Endothelial cell of umbilical vein (primary cell): ENCODE data around the gene SPEM1. TPM values are rescaled to one million over a fixed set of nuclear protein-coding genes. Genes with fewer than 3 reads are reported as not detected.

ENCODE experiments used
- BruUV-seq: library from RNA; stranded (reverse); fragments of 400-500 nt; replicated peaks from 2 replicates; lab custom pipeline; 2021; lab: Mats Ljungman, UMichigan
- CTCF ChIA-PET: fragments of 300-600, 350-600 bp; sonication (Branson Sonifier 250); formaldehyde crosslinking; loops from one replicate; lab custom pipeline; 2021; ENCODE audit warnings: antibody characterized with exemption, inconsistent platforms; lab: Charles Lee
- POLR2A ChIA-PET: fragments of 300-600, 350-600 bp; sonication (Branson Sonifier 250); formaldehyde crosslinking; loops from one replicate; lab custom pipeline; 2021; ENCODE audit warnings: antibody characterized with exemption, inconsistent platforms; lab: Charles Lee
- DNase-seq: peaks from one replicate; pipeline ENCODE4 v3.0.0-alpha.2; 2011; ENCODE audit warnings: low read depth, low spot score
- FAIRE-seq: peaks from 2 replicates; lab custom pipeline; 2011; peaks lifted over from hg19 to GRCh38; lab: Jason Lieb, UNC
- H2AFZ ChIP-seq: 2 replicates; pipeline ENCODE4 v1.6.0; 2012; ENCODE audit warnings: low read depth, low read length, control low read depth, inconsistent platforms
- H3K27ac ChIP-seq: 2 replicates; pipeline ENCODE4 v1.5.1; 2011; ENCODE audit warnings: low read depth, mild to moderate bottlenecking, control low read depth, low read length, moderate library complexity; ENCODE audit not compliant: insufficient read depth
- H3K27me3 ChIP-seq, 2 experiments: 2 replicates each; pipeline versions ENCODE4 v1.6.0 to v1.6.1; 2011; ENCODE audit warnings: low read length in 2 of 2, mixed read lengths in 1 of 2; ENCODE audit not compliant: control insufficient read depth in 2 of 2, insufficient read depth in 2 of 2
- H3K36me3 ChIP-seq, 2 experiments: 2 replicates in 1 of 2; 3 replicates in 1 of 2; pipeline ENCODE4 v1.5.1; 2011; ENCODE audit warnings: low read length in 2 of 2, mild to moderate bottlenecking in 1 of 2, moderate library complexity in 1 of 2; ENCODE audit not compliant: control insufficient read depth in 2 of 2, insufficient read depth in 2 of 2; ENCODE audit errors: extremely low read depth in 1 of 2
- H3K4me1 ChIP-seq: 3 replicates; pipeline ENCODE4 v1.5.1; 2011; ENCODE audit warnings: mild to moderate bottlenecking, low read length; ENCODE audit not compliant: control insufficient read depth, insufficient read depth; ENCODE audit errors: extremely low read depth
- H3K4me2 ChIP-seq: 2 replicates; pipeline ENCODE4 v1.6.1; 2011; ENCODE audit warnings: low read length, control low read depth, mixed read lengths; ENCODE audit not compliant: insufficient read depth
- H3K4me3 ChIP-seq, 3 experiments: fragments of 200-600 bp in 1 of 3; sonication (generic), shearing (Covaris generic) in 1 of 3; replicated peaks in 1 of 3; 2 replicates each; pipeline ENCODE4 v1.5.1; 2011 to 2016; ENCODE audit warnings: control low read depth in 3 of 3, low read length in 3 of 3, mild to moderate bottlenecking in 2 of 3, inconsistent platforms in 1 of 3, low read depth in 1 of 3, moderate library complexity in 1 of 3; ENCODE audit not compliant: insufficient read depth in 1 of 3
- H3K79me2 ChIP-seq: 2 replicates; pipeline ENCODE4 v1.6.0; 2012; ENCODE audit warnings: low read length, inconsistent platforms; ENCODE audit not compliant: control insufficient read depth, insufficient read depth
- H3K9ac ChIP-seq: replicated peaks from 2 replicates; pipeline ENCODE3; 2011; ENCODE audit warnings: low read length, control low read depth; ENCODE audit not compliant: insufficient read depth; ENCODE audit errors: extremely low read depth
- H3K9me1 ChIP-seq: replicated peaks from 3 replicates; pipeline ENCODE4 v1.6.0; 2011; ENCODE audit warnings: mild to moderate bottlenecking, low read length; ENCODE audit not compliant: control insufficient read depth, insufficient read depth; ENCODE audit errors: extremely low read depth
- H3K9me3 ChIP-seq: replicated peaks from 2 replicates; pipeline ENCODE4 v1.5.1; 2012; ENCODE audit warnings: low read length, inconsistent platforms; ENCODE audit not compliant: control insufficient read depth, insufficient read depth
- H4K20me1 ChIP-seq: replicated peaks from 2 replicates; pipeline ENCODE3; 2011; ENCODE audit warnings: mild to moderate bottlenecking, low read length; ENCODE audit not compliant: control insufficient read depth, insufficient read depth; ENCODE audit errors: extremely low read depth
- EZH2 ChIP-seq: IDR thresholded peaks from 2 replicates; pipeline ENCODE4 v1.6.1; 2012; ENCODE audit warnings: borderline replicate concordance, low read depth, mild to moderate bottlenecking, moderate library complexity, low read length, inconsistent platforms; ENCODE audit not compliant: severe bottlenecking
- GATA2 ChIP-seq: IDR thresholded peaks from 2 replicates; pipeline ENCODE4 v1.7.0; 2011; ENCODE audit warnings: low read depth, mild to moderate bottlenecking, moderate library complexity, mixed read lengths, low read length; ENCODE audit not compliant: insufficient read length, insufficient read depth
- JUN ChIP-seq: IDR thresholded peaks from 2 replicates; pipeline ENCODE4 v1.6.1; 2011; ENCODE audit warnings: borderline replicate concordance, low read depth; ENCODE audit not compliant: insufficient read length, insufficient read depth
- MYC ChIP-seq: IDR thresholded peaks from one replicate; pipeline ENCODE4 v1.6.1; 2011; ENCODE audit warnings: mild to moderate bottlenecking, low read depth, low read length
- POLR2A ChIP-seq: IDR thresholded peaks from 2 replicates; pipeline ENCODE4 v1.6.1; 2012; ENCODE audit warnings: low read depth, mild to moderate bottlenecking, control low read depth, low read length
- POLR2AphosphoS5 ChIP-seq: IDR thresholded peaks from 2 replicates; pipeline ENCODE4 v1.6.1; 2012; ENCODE audit warnings: low read depth, mild to moderate bottlenecking, control low read depth, low read length, moderate library complexity; ENCODE audit not compliant: insufficient read depth
- dilution Hi-C: fragments of 300-500 bp; cut with MboI; formaldehyde crosslinking; loops from one replicate; pipeline ENCODE4 v1.15.0; 2019; ENCODE audit warnings: low sequenced_read_pairs; ENCODE audit not compliant: extremely low pct_ligation_motif_present
- intact Hi-C: fragments of 100-400 bp; cut with micrococcal nuclease; formaldehyde crosslinking; loops from one replicate; pipeline ENCODE4 v1.10.0; 2022
- polyA plus RNA-seq, 4 experiments: library from polyadenylated mRNA; depleted of rRNA in 3 of 4; stranded (reverse) in 3 of 4; unstranded in 1 of 4; fragments of >200 nt; gene quantifications; 2 replicates each; pipeline versions ENCODE4 v1.2.1 to v1.2.3, GENCODE V29; 2011 to 2012; ENCODE audit warnings: missing spikeins in 1 of 4
- total RNA-seq: library from RNA; stranded (reverse); gene quantifications from 2 replicates; pipeline ENCODE4 v1.2.3, GENCODE V29; 2021
- TF ChIP-seq, protein P1 (sequence below), 2 donors: IDR thresholded peaks; 1 replicate in 1 of 2; 2 replicates in 1 of 2; pipeline ENCODE4 v1.5.1; 2011; ENCODE audit warnings: low read length in 2 of 2, mild to moderate bottlenecking in 2 of 2, moderate library complexity in 2 of 2, control low read depth in 1 of 2, inconsistent platforms in 1 of 2, low read depth in 1 of 2; ENCODE audit not compliant: insufficient read depth in 1 of 2; ENCODE audit errors: extremely low read depth in 1 of 2

The SPEM1 gene
- total and polyA plus RNA-seq, 2 donors (not counting 3 experiments of a cell fraction or from before 2014, with no cell fraction given), result not detected

DNA sequence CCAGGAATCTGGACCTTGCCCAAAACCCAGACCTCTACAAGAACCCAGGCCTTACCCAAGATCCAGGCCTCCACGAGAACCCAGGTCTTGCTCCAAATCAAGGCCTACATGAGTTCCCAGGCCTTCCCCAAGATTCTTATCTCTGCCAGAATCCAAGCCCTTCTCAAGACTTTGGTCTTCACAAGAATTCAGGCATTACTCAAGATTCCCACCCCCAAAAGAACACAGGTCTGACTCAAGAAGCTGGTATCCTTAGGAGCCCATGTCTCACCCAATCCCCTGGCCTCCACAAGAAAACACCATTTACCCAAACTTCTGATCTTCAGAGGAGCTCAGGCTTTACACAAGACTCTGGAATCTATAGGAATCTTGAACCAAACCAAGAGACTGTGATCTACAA lies 11.1 kb downstream of the SPEM1 start:
- CTCF ChIA-PET, result interaction anchor here (1.3 to 1.5 kb wide), 2 partner anchors 11 to 76 kb away, joined by 3 to 5 read pairs; partner anchors contain the start of gene SPEM1

DNA sequence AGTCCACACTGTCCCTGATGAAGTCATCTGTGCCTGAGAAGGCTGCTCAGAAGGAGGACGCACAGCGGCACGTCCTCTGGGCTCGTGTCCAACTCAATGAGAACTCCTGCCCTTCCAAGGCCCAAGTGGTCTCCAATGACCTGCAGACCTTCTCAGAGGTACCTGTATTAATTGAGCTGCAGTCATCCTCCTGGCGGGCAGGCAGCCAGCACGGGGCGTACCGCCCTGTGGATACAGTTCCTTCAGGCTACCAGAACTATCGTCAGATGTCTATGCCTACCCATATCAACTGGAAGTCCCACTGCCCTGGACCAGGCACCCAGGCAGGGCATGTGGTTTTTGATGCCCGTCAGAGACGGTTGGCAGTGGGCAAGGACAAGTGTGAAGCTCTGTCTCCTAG lies 12.2 kb downstream of the SPEM1 start:
- CTCF ChIA-PET, result interaction anchor here (0.8 to 1.5 kb wide), 2 partner anchors 9 to 77 kb away, joined by 3 to 5 read pairs; no protein-coding TSS in a partner anchor
- no peaks in the 10 kb centered on the region for H3K36me3 ChIP-seq
- no peaks in the 10 kb centered on the region for H3K9me3 ChIP-seq
- dilution Hi-C loops, result no loop called here
- H4K20me1 ChIP-seq, result no peaks in the 10 kb centered on the region
- TF ChIP-seq EZH2, result no peak
- TF ChIP-seq POLR2A, result no peak
- no peak for TF ChIP-seq POLR2AphosphoS5
- TF ChIP-seq, protein P1, sequence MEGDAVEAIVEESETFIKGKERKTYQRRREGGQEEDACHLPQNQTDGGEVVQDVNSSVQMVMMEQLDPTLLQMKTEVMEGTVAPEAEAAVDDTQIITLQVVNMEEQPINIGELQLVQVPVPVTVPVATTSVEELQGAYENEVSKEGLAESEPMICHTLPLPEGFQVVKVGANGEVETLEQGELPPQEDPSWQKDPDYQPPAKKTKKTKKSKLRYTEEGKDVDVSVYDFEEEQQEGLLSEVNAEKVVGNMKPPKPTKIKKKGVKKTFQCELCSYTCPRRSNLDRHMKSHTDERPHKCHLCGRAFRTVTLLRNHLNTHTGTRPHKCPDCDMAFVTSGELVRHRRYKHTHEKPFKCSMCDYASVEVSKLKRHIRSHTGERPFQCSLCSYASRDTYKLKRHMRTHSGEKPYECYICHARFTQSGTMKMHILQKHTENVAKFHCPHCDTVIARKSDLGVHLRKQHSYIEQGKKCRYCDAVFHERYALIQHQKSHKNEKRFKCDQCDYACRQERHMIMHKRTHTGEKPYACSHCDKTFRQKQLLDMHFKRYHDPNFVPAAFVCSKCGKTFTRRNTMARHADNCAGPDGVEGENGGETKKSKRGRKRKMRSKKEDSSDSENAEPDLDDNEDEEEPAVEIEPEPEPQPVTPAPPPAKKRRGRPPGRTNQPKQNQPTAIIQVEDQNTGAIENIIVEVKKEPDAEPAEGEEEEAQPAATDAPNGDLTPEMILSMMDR (IDR thresholded peaks at IDR 0.05; ENCODE audit: extremely low read depth in 1 of 2, insufficient read depth in 1 of 2, low read depth in 1 of 2, low read length in 2 of 2), result no peak
- no peak for TF ChIP-seq GATA2
- TF ChIP-seq MYC, result no peak
- no peak for TF ChIP-seq JUN
- POLR2A ChIA-PET, result no interaction called here
- peaks cover 14% of the 10 kb centered on the region for H3K4me1 ChIP-seq
- BruUV-seq, result no TSS peak
- no peak overlapping the region for H3K27ac ChIP-seq
- no peak overlapping the region for H2AFZ ChIP-seq
- no peaks in the 10 kb centered on the region for H3K27me3 ChIP-seq
- H3K9ac ChIP-seq, result no peak overlapping the region
- no peaks in the 10 kb centered on the region for H3K9me1 ChIP-seq
- H3K4me2 ChIP-seq, result no peak overlapping the region
- H3K4me3 ChIP-seq, result no peak overlapping the region
- no peak for FAIRE-seq
- no peaks in the 10 kb centered on the region for H3K79me2 ChIP-seq
- intact Hi-C loops, result no loop called here
- DNase-seq, result no peak

More for the DNA sequence above, 11.1 kb downstream of the SPEM1 start:
- dilution Hi-C loops (no loop called here), intact Hi-C loops (no loop called here)
- POLR2A ChIA-PET, result interaction anchor here (0.6 kb wide), 1 partner anchor 25 kb away, joined by 10 read pairs; no protein-coding TSS in a partner anchor
- no peak for TF ChIP-seq POLR2A
- no peak for TF ChIP-seq GATA2
- no peak for TF ChIP-seq MYC
- TF ChIP-seq, protein P1 (IDR thresholded peaks at IDR 0.05; ENCODE audit: extremely low read depth in 1 of 2, insufficient read depth in 1 of 2, low read depth in 1 of 2, low read length in 2 of 2), result no peak
- no peak for TF ChIP-seq JUN
- no peak for TF ChIP-seq POLR2AphosphoS5
- Histone ChIP-seq H3K36me3 (no peaks in the 10 kb centered on the region), H4K20me1 (no peaks in the 10 kb centered on the region), H3K9me1 (no peaks in the 10 kb centered on the region), H3K27ac (no peak overlapping the region), H3K79me2 (no peaks in the 10 kb centered on the region), H3K9ac (no peak overlapping the region), H3K4me3 (no peak overlapping the region), H3K4me1 (peaks cover 10% of the 10 kb centered on the region), H3K4me2 (no peak overlapping the region), H3K27me3 (no peaks in the 10 kb centered on the region), H3K9me3 (no peaks in the 10 kb centered on the region), H2AFZ (no peak overlapping the region)
- FAIRE-seq (no peak), DNase-seq (no peak)
- no TSS peak for BruUV-seq
